SJSA1 (cell line): ENCODE data around the gene BANP. TPM values are rescaled to one million over a fixed set of nuclear protein-coding genes. Genes with fewer than 3 reads are reported as not detected.
"Not testable (repeated sequence)": the region's sequence is repeated elsewhere in the genome, so short reads cannot be mapped to it uniquely, and the experiment has no call there.

Experiments
- DNase-seq, 2 experiments: peaks; one replicate each; pipeline ENCODE4 v3.0.0-alpha.2; 2015 to 2020; ENCODE audit warnings: low spot score in 2 of 2, low read depth in 1 of 2
- H3K27ac ChIP-seq: fragments of 250-450 bp; sonication (Bioruptor Pico); 2 replicates; pipeline ENCODE4 v1.5.1; 2020; ENCODE audit warnings: mild to moderate bottlenecking, moderate library complexity
- H3K27me3 ChIP-seq: fragments of 250-450 bp; sonication (Bioruptor Pico); replicated peaks from 2 replicates; pipeline ENCODE4 v1.5.1; 2020; ENCODE audit warnings: mild to moderate bottlenecking, moderate library complexity
- H3K36me3 ChIP-seq: fragments of 250-450 bp; sonication (Bioruptor Pico); 2 replicates; pipeline ENCODE4 v1.5.1; 2020; ENCODE audit warnings: mild to moderate bottlenecking
- H3K4me1 ChIP-seq: fragments of 250-450 bp; sonication (Bioruptor Pico); replicated peaks from 2 replicates; pipeline ENCODE4 v1.6.1; 2021; ENCODE audit warnings: mild to moderate bottlenecking
- H3K4me3 ChIP-seq: fragments of 250-450 bp; sonication (Bioruptor Pico); 2 replicates; pipeline ENCODE4 v1.5.1; 2020; ENCODE audit warnings: mild to moderate bottlenecking
- H3K9me3 ChIP-seq: fragments of 250-450 bp; sonication (Bioruptor Pico); replicated peaks from 2 replicates; pipeline ENCODE4 v1.5.1; 2020; ENCODE audit warnings: mild to moderate bottlenecking
- total RNA-seq: library from RNA; depleted of rRNA; stranded (reverse); fragments of >200 nt; shearing (Covaris generic); gene quantifications from 2 replicates; pipeline ENCODE4 v1.2.3, GENCODE V29; 2014

Gene BANP
- total RNA-seq, 1 experiment from 2014 or later = 21.7 TPM

DNA sequence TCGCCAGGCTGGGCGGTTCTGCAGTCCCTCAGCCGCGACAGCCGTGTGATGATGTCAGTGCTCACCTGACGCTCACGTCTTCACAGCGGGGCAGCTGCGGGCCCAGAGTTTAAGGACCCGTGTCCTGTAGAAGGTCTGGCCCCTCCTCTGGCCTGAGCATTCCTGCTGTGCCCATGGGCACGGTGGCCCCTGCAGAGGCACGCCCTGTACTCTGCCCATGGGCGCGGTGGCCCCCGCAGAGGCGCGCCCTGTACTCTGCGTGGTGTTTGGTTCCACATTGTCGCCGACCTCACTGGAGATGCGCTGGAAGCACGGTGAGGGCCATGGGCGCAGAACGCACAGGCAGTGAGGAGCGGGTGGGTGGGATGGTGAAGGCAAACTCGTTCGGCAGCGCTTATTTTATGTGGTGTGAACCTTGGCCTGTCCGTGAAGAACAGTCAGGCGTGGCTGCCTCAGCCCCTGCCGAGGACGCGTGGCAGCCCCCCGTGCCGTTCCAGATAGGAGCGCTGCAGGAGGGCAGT is 122.0 kb downstream of the BANP start:
- Histone ChIP-seq H3K4me3 (no peak overlapping the region), H3K4me1 (0 out of 2 replicates have a peak, but pooled peaks cover 5% of the 10 kb centered on the region), H3K9me3 (no peaks in the 10 kb centered on the region), H3K27ac (no peak overlapping the region), H3K36me3 (peaks cover 51% of the 10 kb centered on the region), H3K27me3 (no peaks in the 10 kb centered on the region)
- DNase-seq = no peak

DNA sequence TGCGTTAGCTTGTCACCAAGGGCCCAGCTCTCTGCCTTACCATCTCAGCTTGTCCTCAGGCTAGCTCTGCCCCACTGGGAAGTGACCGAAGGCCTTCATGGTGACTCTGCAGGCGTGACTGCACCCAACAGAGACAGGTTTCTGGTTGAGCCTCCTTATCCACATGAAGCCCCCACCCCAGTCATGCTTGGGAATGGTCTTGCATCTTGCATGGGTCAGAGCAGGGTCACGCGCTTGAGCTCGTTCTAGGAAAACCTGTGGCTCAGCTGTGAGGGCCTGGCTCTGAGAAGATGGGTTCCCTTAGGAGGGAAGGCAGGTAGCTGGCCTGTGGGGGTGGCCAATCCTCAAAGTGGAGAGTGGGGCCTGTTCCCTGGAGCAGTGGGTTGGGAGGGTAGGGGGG is 122.8 kb downstream of the BANP start:
- Histone ChIP-seq H3K27ac (no peak overlapping the region), H3K36me3 (peaks cover 58% of the 10 kb centered on the region), H3K9me3 (no peaks in the 10 kb centered on the region), H3K27me3 (no peaks in the 10 kb centered on the region), H3K4me3 (no peak overlapping the region), H3K4me1 (0 out of 2 replicates have a peak, but pooled peaks cover 5% of the 10 kb centered on the region)
- DNase-seq = no peak

DNA sequence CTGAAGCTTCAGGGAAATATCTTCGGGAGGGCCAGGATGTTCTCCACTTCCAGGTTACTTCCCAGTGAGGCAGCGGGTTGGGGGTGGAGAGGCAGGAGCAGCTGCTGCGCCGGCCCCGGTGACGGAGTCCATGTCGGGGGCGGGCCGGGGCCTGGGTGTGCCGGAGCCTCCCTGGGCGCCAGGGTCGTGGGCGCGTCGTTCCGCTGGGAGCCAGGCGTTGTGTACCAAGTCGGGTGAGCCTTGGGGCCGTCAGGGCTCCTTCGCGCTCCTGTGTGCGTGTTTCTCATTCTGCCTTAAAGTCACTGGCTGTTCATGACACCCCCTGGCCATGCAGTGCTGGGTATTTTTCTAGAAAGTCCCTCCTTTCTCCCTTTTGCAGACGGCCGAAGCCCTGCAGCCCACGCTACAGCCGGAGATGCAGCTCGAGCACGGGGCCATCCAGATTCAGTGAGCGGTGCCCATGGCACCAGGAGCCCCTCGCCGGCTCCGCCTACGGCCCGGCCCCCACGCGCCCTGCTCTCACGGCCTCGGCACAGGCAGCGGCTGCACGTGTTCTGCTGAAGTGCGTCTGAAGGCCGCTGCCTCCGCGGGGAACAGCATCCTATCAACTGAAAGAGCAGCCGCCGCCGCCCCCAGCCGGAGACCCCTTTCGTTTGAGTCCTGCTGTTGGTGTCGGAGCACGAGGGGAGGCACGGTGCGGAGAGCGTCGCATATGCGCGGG is 125.1 kb downstream of the BANP start:
- Histone ChIP-seq H3K27ac (no peak overlapping the region), H3K9me3 (peaks cover 6% of the 10 kb centered on the region), H3K36me3 (peaks cover 58% of the 10 kb centered on the region), H3K4me3 (no peak overlapping the region), H3K27me3 (no peaks in the 10 kb centered on the region), H3K4me1 (peaks cover 11% of the 10 kb centered on the region)
- peak in 1 of 2 experiments; percentile 39 for DNase-seq

DNA sequence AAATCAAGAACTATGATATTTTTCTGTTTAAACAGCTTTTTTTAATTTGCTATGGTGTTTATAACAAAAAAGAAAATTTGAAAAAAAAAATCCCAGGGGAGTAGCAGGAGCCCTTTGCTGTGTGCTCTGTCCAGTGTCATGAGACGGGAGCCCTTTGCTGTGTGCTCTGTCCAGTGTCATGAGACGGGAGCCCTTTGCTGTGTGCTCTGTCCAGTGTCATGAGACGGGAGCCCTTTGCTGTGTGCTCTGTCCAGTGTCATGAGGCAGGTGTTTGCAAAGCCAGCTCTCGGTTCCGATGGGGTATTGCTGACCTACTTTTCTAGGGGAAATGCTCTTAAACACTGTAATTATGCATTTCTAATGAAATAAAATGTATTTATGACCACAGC is 125.7 kb downstream of the BANP start:
- H3K9me3 ChIP-seq, H3K27ac ChIP-seq, H3K27me3 ChIP-seq, H3K4me3 ChIP-seq, DNase-seq: not testable (repeated sequence)
- peaks cover 13% of the 10 kb centered on the region for H3K4me1 ChIP-seq
- H3K36me3 ChIP-seq = peaks cover 57% of the 10 kb centered on the region

DNA sequence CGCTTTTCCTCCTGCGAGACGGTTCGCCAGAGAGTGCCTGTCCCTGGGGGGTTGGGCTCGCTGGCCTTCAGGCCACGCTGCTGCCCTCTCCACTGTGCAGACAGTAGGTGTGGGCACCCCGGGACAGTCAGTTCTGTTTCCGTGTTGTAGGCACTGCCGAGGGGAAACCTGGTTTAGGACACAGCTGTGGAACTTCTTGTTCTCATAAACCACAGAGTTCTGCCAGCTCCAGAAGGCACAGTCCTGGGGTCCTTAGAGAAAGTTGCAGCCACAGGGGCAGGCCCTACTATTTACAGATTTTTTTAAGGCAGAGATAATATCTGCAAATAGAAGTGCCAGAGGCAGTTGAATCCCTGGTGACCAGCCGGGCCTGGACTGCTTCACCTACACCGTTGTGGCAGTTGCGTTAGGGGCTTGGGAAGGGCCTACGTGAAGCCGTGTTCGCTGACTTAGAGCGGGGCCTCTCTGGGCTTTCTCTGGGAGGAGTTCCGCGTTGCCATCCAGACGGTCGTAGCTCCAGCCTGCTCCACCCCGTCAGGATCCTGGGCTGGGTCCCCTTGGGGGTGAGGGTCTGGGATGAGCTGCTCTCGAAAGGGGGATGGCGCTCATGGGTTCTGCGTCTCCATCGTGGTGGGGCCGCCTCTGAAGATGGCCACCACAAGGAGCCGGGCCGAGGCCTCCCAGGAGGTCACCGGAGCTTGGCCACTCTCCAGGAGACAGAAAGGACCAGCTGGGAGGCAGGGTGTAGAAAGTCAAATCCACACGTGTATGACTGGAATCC is 126.3 kb downstream of the BANP start:
- H3K27ac ChIP-seq = no peak overlapping the region
- no peaks in the 10 kb centered on the region for H3K27me3 ChIP-seq
- DNase-seq = no peak
- H3K4me3 ChIP-seq = no peak overlapping the region
- H3K36me3 ChIP-seq = peaks cover 53% of the 10 kb centered on the region
- peaks cover 6% of the 10 kb centered on the region for H3K9me3 ChIP-seq
- peaks cover 16% of the 10 kb centered on the region for H3K4me1 ChIP-seq

DNA sequence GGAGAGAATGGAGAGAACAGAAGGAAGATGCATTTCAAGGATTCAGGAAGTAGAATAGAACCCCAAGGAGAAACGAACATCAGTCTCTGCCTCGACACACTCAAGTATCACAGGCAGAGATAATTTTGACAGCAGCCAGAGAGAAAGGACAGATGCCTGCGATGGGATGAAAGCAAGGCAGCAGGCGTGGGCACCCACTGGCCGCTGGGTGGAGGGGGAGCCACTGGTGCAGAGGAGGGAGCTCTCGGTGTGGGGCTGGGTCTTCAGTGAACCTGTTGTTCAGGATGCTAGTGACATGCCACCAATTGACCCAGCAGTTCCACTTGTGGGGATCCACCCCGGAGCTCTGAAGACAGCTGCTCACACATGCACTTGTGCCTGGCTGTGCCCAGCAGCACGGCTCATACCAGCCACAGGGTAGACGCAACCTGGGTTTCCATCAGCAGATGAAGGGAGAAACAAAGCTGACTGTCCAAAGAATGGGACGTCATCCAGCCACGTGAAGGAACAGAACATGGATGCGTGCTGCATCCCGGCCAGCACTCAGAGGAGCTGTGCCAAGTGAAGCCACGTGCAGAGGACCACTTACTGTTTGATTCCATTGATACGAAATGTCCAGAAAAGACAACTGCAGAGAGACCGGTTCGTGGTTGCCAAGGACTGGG is 127.0 kb downstream of the BANP start:
- DNase-seq = no peak
- no peak overlapping the region for H3K4me3 ChIP-seq
- H3K9me3 ChIP-seq = peaks cover 6% of the 10 kb centered on the region
- H3K27me3 ChIP-seq = no peaks in the 10 kb centered on the region
- no peak overlapping the region for H3K27ac ChIP-seq
- peaks cover 53% of the 10 kb centered on the region for H3K36me3 ChIP-seq
- peaks cover 18% of the 10 kb centered on the region for H3K4me1 ChIP-seq

DNA sequence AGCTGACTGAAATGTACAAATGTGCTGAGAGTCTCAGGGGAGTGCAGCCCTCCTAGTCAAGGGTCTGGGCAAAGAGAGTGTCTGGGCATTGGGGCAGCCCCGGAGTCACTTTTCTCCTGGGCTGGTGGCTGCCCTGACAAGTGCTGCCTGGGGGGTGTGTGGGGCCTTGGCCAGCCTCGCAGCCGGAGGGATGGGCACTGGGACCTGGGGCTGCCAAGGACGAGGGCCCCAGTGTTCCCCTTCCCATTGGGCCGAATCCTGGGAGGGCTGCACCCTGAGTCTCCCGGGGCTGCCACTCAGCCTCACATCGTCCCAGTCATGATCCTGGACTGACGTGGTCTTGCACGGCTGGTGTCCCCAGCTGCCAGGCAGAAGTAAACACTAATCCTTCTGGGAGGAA is 132.3 kb downstream of the BANP start:
- Histone ChIP-seq H3K27me3 (no peaks in the 10 kb centered on the region), H3K36me3 (peaks cover 31% of the 10 kb centered on the region), H3K27ac (no peak overlapping the region), H3K9me3 (peaks cover 6% of the 10 kb centered on the region), H3K4me1 (peaks cover 33% of the 10 kb centered on the region), H3K4me3 (no peak overlapping the region)
- no peak for DNase-seq

DNA sequence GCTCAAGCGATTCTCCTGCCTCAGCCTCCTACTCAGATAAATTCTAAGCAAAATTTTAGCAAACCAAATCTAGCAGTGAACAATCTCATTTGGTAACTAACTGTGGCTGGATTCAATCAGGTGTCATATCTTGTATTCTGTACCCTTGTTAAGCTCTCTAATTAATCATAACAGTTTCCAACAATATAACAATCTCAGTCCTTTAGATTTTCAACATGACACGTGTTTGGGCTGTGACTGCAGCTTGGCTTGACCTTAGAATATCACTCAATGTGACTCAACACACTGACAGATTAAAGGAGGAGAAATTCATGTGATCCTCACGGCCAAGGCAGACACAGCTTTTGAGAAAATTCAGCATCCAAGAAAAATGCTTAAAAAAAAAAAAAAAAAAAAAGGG is 133.6 kb downstream of the BANP start:
- Histone ChIP-seq H3K27me3 (no peaks in the 10 kb centered on the region), H3K27ac (no peak overlapping the region), H3K4me1 (peaks cover 33% of the 10 kb centered on the region), H3K36me3 (peaks cover 23% of the 10 kb centered on the region), H3K9me3 (peaks cover 6% of the 10 kb centered on the region), H3K4me3 (no peak overlapping the region)
- DNase-seq = no peak

DNA sequence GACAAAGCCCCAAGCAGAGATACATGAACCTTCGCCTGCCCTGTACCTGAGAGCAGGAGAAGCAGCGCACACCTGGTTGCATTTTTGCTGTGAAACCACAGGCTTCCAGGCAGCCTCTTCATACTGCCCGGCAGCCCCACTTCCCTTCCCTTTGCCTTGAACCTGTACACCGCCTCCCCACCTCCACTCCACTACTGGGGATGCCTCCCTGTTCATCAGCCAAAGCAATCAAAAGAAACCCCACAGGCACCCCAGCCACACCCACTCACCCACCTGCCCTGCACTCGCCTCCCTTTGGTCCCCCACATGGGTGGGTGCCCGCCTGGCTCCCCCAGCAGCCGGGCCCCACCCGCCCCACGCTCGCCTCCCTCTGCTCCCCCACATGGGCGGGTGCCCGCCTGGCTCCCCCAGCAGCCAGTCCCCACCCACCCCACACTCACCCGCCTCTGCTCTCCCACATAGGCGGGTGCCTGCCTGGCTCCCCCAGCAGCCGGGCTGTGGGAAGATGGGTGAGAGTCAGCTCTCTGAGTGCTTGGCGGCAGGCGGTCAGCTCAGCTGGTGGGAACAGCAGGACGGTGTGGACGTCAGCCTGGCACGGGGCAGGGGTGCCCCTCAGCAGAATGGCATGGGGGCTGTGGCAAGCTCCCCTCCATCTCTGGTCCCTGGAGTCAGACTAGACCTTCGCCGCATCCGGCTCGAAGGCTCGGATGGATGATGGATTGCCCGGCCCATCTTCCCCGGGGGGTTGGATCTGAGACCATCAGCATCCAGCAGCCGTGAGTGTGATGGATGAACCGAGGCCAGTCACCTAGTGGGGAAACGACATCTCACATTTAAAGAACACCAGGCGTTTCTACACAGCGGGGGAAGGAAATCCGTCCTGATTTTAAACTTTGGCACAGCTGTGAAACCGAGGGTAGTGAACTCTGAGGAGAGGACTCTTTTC is 135.6 kb downstream of the BANP start:
- Histone ChIP-seq H3K27me3 (no peaks in the 10 kb centered on the region), H3K4me3 (peak overlapping the region; percentile 33), H3K4me1 (peaks cover 42% of the 10 kb centered on the region), H3K9me3 (no peaks in the 10 kb centered on the region), H3K36me3 (peaks cover 16% of the 10 kb centered on the region), H3K27ac (peak overlapping the region; percentile 49)
- no peak for DNase-seq

DNA sequence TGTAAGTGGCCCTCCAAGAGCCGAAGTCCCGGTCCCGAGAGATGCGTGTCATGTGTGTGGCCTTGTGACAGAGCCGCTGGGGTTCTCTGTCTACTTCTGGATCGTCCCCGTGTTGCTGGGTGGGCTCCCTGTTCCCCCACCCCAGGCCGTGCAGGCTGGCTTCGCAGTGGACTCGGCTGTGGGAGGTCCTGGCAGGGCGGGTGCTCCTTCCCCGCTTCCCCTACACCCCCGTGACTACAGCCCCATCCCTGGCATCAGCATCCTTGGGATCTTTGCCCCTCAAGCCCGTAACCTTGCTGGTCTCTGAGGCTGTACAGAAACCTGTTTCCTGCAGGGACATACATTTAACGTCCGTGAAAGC is 136.3 kb downstream of the BANP start:
- Histone ChIP-seq H3K36me3 (peaks cover 15% of the 10 kb centered on the region), H3K27me3 (no peaks in the 10 kb centered on the region), H3K4me1 (peaks cover 43% of the 10 kb centered on the region), H3K4me3 (peak overlapping the region; percentile 33), H3K27ac (peak overlapping the region; percentile 49), H3K9me3 (no peaks in the 10 kb centered on the region)
- DNase-seq = peak; percentile 72

DNA sequence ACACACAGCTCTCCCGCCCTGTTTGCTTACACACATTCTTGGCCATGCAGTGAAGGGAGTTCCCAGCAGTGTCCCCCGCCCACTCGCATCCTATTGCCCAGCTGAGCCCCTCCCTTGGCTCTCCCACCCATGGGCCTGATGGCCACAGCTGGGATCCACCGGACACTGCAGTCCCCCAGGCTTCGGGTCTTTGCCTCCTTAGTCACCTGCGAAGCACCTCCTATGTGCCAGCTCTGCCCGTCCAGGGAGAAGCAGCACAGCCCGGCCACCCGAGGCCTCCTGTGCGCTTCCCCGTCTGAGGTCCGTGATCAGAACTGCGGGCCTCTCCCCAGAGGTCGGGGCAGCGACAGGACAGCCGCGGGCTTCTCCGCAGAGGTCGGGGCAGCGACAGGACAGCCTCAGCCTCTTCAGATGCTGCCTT is 136.9 kb downstream of the BANP start:
- Histone ChIP-seq H3K36me3 (peaks cover 9% of the 10 kb centered on the region; the same call in 1 of the 2 replicates), H3K27ac (peak overlapping the region; percentile 17; the same call in 1 of the 2 replicates), H3K27me3 (no peaks in the 10 kb centered on the region), H3K9me3 (no peaks in the 10 kb centered on the region), H3K4me1 (peaks cover 47% of the 10 kb centered on the region), H3K4me3 (no peak overlapping the region; the same call in 1 of the 2 replicates)
- peak; percentile 42 to 69 for DNase-seq

DNA sequence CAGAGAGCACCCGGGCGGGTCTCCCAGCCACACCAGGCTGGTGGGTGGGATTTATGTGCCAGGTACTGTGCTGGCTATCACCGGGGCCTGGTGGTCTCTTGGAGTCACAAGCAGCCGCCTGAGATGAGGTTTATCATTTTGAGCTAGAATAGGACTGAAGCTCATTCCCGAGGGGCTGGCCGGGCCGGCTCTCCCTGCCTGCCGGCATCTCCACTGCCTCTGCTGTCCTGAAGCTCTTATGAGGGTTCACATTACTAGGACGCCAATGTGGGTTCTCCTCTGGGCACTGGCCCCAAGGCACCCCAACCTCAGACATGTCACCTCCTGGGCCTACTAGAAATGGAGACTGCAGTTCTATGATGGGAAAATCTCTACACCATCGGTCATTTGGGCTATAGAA is 137.4 kb downstream of the BANP start:
- not testable (repeated sequence) for DNase-seq, H3K27ac ChIP-seq, H3K9me3 ChIP-seq, H3K27me3 ChIP-seq, H3K4me3 ChIP-seq, H3K36me3 ChIP-seq
- H3K4me1 ChIP-seq = peaks cover 50% of the 10 kb centered on the region

DNA sequence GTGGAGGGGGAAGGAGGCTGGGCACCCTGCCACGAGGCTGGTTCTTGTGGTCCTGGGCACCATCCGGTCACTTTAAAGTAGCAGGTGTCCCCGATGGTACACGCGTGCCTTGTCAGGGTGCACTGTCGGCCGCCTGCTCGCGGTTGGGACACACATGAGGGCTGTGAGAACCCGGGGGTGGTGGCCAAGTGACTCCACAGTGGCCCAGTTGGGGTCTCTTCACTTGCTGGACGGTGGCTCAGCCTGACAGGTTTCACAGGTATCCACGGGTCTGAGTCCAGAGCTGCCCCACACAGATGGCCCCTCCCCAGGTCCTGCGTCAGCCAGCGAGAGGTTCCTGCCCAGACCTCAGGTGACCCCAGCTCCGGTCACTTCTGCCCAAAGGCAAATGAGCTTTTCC is 137.8 kb downstream of the BANP start:
- H3K4me3 ChIP-seq, H3K27ac ChIP-seq, H3K9me3 ChIP-seq, H3K36me3 ChIP-seq, DNase-seq, H3K27me3 ChIP-seq: not testable (repeated sequence)
- peaks cover 54% of the 10 kb centered on the region for H3K4me1 ChIP-seq
